C4-2B (cell line): Measurements from ENCODE around the gene SPATA31D3.

Experiments used
- CTCF ChIP-seq: fragments of 450-650 bp; conservative IDR thresholded peaks from 2 replicates; pipeline ENCODE4 v1.5.1; 2017; ENCODE audit warnings: mild to moderate bottlenecking
- ZFX ChIP-seq: fragments of 450-650 bp; IDR thresholded peaks from 2 replicates; pipeline ENCODE4 v1.6.1; 2017

- TF ChIP-seq CTCF (no peak), ZFX (no peak)
Observed at GRCh38 chr9:81980568-81980967, 37.3 kb downstream of the SPATA31D3 start.
